HCT116 (cell line): Measurements from ENCODE around the gene DAGLA. TPM values are rescaled to one million over a fixed set of nuclear protein-coding genes. Genes with fewer than 3 reads are reported as not detected.

Experiments used
- ATAC-seq: fragments of 200-7000 bp; cut with Tn5 transposase; 2 replicates; pipeline ENCODE4 v1.9.1; 2020; ENCODE audit warnings: mild to moderate bottlenecking, moderate library complexity
- BruUV-seq: library from RNA; stranded (reverse); fragments of 400-500 nt; replicated peaks from 2 replicates; lab custom pipeline; 2021; lab: Mats Ljungman, UMichigan
- CTCF ChIA-PET: fragments of 300-600 bp; sonication (Branson Sonifier 250); formaldehyde crosslinking; loops from one replicate; lab custom pipeline; 2021; ENCODE audit warnings: antibody characterized with exemption; lab: Charles Lee
- POLR2A ChIA-PET: fragments of 300-600, 350-600 bp; sonication (Branson Sonifier 250); formaldehyde crosslinking; loops from one replicate; lab custom pipeline; 2021; ENCODE audit warnings: antibody characterized with exemption; lab: Charles Lee
- RAD21 ChIA-PET, 2 experiments: fragments of 300-600 bp; sonication (Branson Sonifier 250); formaldehyde crosslinking; loops; one replicate each; lab custom pipeline; 2023; ENCODE audit warnings: low total read pairs in 2 of 2; ENCODE audit not compliant: uncharacterized antibody in 2 of 2, unreplicated experiment in 2 of 2, low non-redundant PET in 1 of 2; lab: Charles Lee
- DNase-seq: peaks from one replicate; pipeline ENCODE4 v3.0.0-alpha.2; 2010; ENCODE audit warnings: low read depth, low spot score
- H2AFZ ChIP-seq: fragments of 200-600 bp; shearing (Covaris generic), sonication (generic); 2 replicates; pipeline ENCODE4 v1.6.1; 2017; ENCODE audit warnings: low read depth, mixed run types, mixed read lengths, antibody characterized with exemption, low read length; ENCODE audit not compliant: poor library complexity, severe bottlenecking
- H3K27ac ChIP-seq: 2 replicates; pipeline ENCODE4 v1.5.1; 2012; ENCODE audit warnings: low read depth, low read length
- H3K27me3 ChIP-seq: fragments of 200-600 bp; sonication (generic); 2 replicates; pipeline ENCODE4 v1.6.1; 2016; ENCODE audit warnings: mixed run types, low read length, mixed read lengths; ENCODE audit not compliant: insufficient read depth
- H3K36me3 ChIP-seq, 2 experiments: fragments of 200-500 bp in 1 of 2; fragments of 200-600 bp in 1 of 2; sonication (Bioruptor generic) in 1 of 2; sonication (generic) in 1 of 2; 2 replicates each; pipeline versions ENCODE4 v1.5.1 to v1.6.1; 2014 to 2016; ENCODE audit warnings: low read length in 2 of 2, inconsistent platforms in 1 of 2, mixed read lengths in 1 of 2, mixed run types in 1 of 2; ENCODE audit not compliant: insufficient read depth in 2 of 2, control insufficient read depth in 1 of 2
- H3K4me1 ChIP-seq, 2 experiments: fragments of 200-600 bp in 1 of 2; sonication (generic) in 1 of 2; 2 replicates each; pipeline versions ENCODE4 v1.5.1 to v1.6.1; 2012 to 2017; ENCODE audit warnings: low read length in 2 of 2, inconsistent platforms in 1 of 2, mild to moderate bottlenecking in 1 of 2, mixed read lengths in 1 of 2, mixed run types in 1 of 2, moderate library complexity in 1 of 2; ENCODE audit not compliant: insufficient read depth in 2 of 2, control insufficient read depth in 1 of 2
- H3K4me2 ChIP-seq: fragments of 200-600 bp; sonication (generic); 2 replicates; pipeline ENCODE4 v1.6.1; 2017; ENCODE audit warnings: mixed run types, low read length, mixed read lengths
- H3K4me3 ChIP-seq, 2 experiments: fragments of 200-600 bp in 1 of 2; sonication (generic) in 1 of 2; replicated peaks in 1 of 2; 2 replicates each; pipeline ENCODE4 v1.5.1; 2011 to 2016; ENCODE audit warnings: low read length in 2 of 2, control low read depth in 1 of 2, low read depth in 1 of 2, mild to moderate bottlenecking in 1 of 2, mixed read lengths in 1 of 2, mixed run types in 1 of 2
- H3K79me2 ChIP-seq: fragments of 200-600 bp; sonication (generic); 2 replicates; pipeline ENCODE4 v1.6.1; 2017; ENCODE audit warnings: mild to moderate bottlenecking, mixed run types, low read length, moderate library complexity, mixed read lengths; ENCODE audit not compliant: insufficient read depth
- H3K9ac ChIP-seq: fragments of 200-600 bp; sonication (generic); 2 replicates; pipeline ENCODE4 v1.6.1; 2016; ENCODE audit warnings: low read length, mixed read lengths
- H3K9me2 ChIP-seq: fragments of 200-600 bp; sonication (generic), shearing (Covaris generic); 2 replicates; pipeline ENCODE4 v1.6.1; 2017; ENCODE audit warnings: mixed run types, mild to moderate bottlenecking, moderate library complexity; ENCODE audit not compliant: insufficient read depth
- H3K9me3 ChIP-seq, 2 experiments: fragments of 200-500 bp in 1 of 2; fragments of 200-600 bp in 1 of 2; sonication (Bioruptor generic) in 1 of 2; sonication (generic) in 1 of 2; 2 replicates each; pipeline ENCODE4 v1.6.1; 2014 to 2017; ENCODE audit warnings: low read length in 2 of 2, mixed read lengths in 2 of 2, inconsistent platforms in 1 of 2, low read depth in 1 of 2, mild to moderate bottlenecking in 1 of 2, mixed run types in 1 of 2, moderate library complexity in 1 of 2; ENCODE audit not compliant: control insufficient read depth in 1 of 2, insufficient read depth in 1 of 2
- H4K20me1 ChIP-seq: fragments of 200-600 bp; sonication (generic), shearing (Covaris generic); 2 replicates; pipeline ENCODE4 v1.6.1; 2017; ENCODE audit warnings: mixed run types, mild to moderate bottlenecking, moderate library complexity; ENCODE audit not compliant: insufficient read depth
- ATF3 ChIP-seq: IDR thresholded peaks from 2 replicates; pipeline ENCODE4 v1.6.1; 2012
- CBX3 ChIP-seq: IDR thresholded peaks from 2 replicates; pipeline ENCODE4 v1.6.1; 2012; ENCODE audit warnings: low read depth
- CTCF ChIP-seq, 3 experiments: fragments of 200-600 bp in 1 of 3; sonication (generic) in 1 of 3; IDR thresholded peaks in 2 of 3; conservative IDR thresholded peaks in 1 of 3; 2 replicates each; pipeline ENCODE4 v1.5.1; 2012 to 2017; ENCODE audit warnings: low read depth in 2 of 3, low read length in 2 of 3, antibody characterized with exemption in 1 of 3, borderline replicate concordance in 1 of 3, control low read depth in 1 of 3, mild to moderate bottlenecking in 1 of 3, mixed read lengths in 1 of 3, mixed run types in 1 of 3, moderate library complexity in 1 of 3; ENCODE audit not compliant: insufficient read depth in 1 of 3
- EGR1 ChIP-seq: IDR thresholded peaks from 2 replicates; pipeline ENCODE4 v1.6.1; 2012; ENCODE audit warnings: low read depth
- ELF1 ChIP-seq: IDR thresholded peaks from 2 replicates; pipeline ENCODE4 v1.6.1; 2012; ENCODE audit warnings: low read depth, borderline replicate concordance
- POLR2A ChIP-seq: IDR thresholded peaks from 2 replicates; pipeline ENCODE4 v1.7.0; 2011; ENCODE audit warnings: borderline replicate concordance; ENCODE audit not compliant: insufficient read depth, insufficient read length; ENCODE audit errors: extremely low read depth
- SRF ChIP-seq: IDR thresholded peaks from 2 replicates; pipeline ENCODE4 v1.6.1; 2012; ENCODE audit warnings: low read depth
- TCF7L2 ChIP-seq: IDR thresholded peaks from 2 replicates; pipeline ENCODE4 v1.7.0; 2011; ENCODE audit warnings: borderline replicate concordance, inconsistent platforms; ENCODE audit not compliant: insufficient read depth, insufficient read length; ENCODE audit errors: extremely low read depth
- ZNF274 ChIP-seq: fragments of 200-500 bp; sonication (Bioruptor generic); IDR thresholded peaks from 2 replicates; pipeline ENCODE4 v1.6.1; 2014; ENCODE audit warnings: mild to moderate bottlenecking, low read depth, low read length, inconsistent platforms
- intact Hi-C: fragments of 100-400 bp; cut with micrococcal nuclease; formaldehyde crosslinking; loops from 2 replicates; pipeline ENCODE4 v1.10.0; 2022
- total RNA-seq: library from RNA; stranded (reverse); gene quantifications from one replicate; pipeline ENCODE4 v1.2.1, GENCODE V29; 2021; ENCODE audit not compliant: unreplicated experiment
- TF ChIP-seq, protein P1 (sequence below): IDR thresholded peaks from 2 replicates; pipeline ENCODE4 v1.6.1; 2012; ENCODE audit warnings: low read depth

DAGLA gene
- total RNA-seq, 1 experiment from 2014 or later, result 2.7 TPM

GRCh38 chr11:61775106-61775505, 94.9 kb downstream of the DAGLA start:
- no peak overlapping the region for H2AFZ ChIP-seq
- H4K20me1 ChIP-seq, result no peaks in the 10 kb centered on the region
- RAD21 ChIA-PET, result no interaction called here
- H3K4me3 ChIP-seq, result no peak overlapping the region
- no peaks in the 10 kb centered on the region for H3K9me2 ChIP-seq
- H3K4me2 ChIP-seq, result no peak overlapping the region
- no peak overlapping the region for H3K9ac ChIP-seq
- intact Hi-C loops, result no loop called here
- no TSS peak for BruUV-seq
- ATAC-seq (no peak), DNase-seq (no peak)
- H3K9me3 ChIP-seq, result no peaks in the 10 kb centered on the region
- no peak for TF ChIP-seq SRF
- TF ChIP-seq TCF7L2, result no peak
- TF ChIP-seq ATF3, result no peak
- TF ChIP-seq ELF1, result no peak
- TF ChIP-seq ZNF274, result no peak
- peaks cover 0 to 7% of the 10 kb centered on the region in 2 experiments; a peak in 1 of 4 replicates for H3K36me3 ChIP-seq
- POLR2A ChIA-PET, result no interaction called here
- no peaks in the 10 kb centered on the region for H3K79me2 ChIP-seq
- no peak overlapping the region for H3K27ac ChIP-seq
- H3K4me1 ChIP-seq, result peaks cover 10 to 12% of the 10 kb centered on the region in 2 experiments
- H3K27me3 ChIP-seq, result no peaks in the 10 kb centered on the region
- CTCF ChIA-PET, result interaction anchor here (1.3 to 1.4 kb wide), 2 partner anchors 13 to 28 kb away, joined by 5 to 6 read pairs; no protein-coding TSS in a partner anchor

DNA sequence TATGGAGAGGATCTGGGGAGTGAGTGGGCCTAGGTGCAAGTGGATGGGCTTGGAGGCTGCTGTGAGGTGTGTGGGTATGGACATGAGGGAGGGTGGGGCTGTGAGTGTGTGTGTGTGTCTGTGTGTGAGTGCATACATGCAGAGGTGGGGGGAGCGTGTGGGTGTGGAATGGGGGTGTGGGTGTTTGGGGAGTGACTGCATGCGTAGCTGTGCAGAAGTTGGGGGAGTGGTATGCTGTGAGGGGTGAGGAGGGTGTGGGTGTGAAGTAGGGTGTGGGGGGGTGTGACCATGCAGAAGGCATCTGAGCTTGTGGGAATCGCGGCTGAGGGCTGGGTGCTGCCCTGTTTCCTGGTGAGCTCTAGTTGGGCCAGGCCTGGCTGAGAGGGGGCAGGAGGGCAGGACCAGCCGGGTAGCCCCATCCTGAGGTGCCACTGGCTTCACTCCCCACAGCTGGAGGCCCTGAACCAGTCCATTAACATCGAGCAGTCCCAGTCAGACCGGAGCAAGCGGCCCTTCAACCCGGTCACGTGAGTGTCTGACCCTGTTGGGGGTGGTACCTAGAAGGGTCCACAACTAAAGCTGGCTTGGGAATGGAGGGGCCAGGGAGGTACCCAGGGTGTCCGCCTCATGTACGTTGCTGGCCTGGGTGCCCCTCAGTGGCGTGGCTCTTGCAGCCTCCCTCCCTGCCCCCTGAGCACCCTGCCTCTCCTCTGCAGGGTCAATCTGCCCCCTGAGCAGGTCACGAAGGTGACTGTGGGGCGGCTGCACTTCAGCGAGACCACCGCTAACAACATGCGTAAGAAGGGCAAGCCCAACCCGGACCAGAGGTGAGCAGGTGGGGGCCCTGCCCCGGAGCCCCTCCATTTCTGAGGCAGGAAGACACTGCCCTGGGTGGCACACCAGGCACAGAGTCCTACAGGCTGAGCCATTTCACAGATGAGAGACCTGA, 95.7 kb downstream of the DAGLA start:
- Histone ChIP-seq H3K79me2 (no peaks in the 10 kb centered on the region), H3K4me1 (peaks cover 10 to 12% of the 10 kb centered on the region in 2 experiments), H3K9me3 (no peaks in the 10 kb centered on the region), H2AFZ (no peak overlapping the region), H3K9me2 (no peaks in the 10 kb centered on the region), H3K4me2 (no peak overlapping the region), H3K4me3 (no peak overlapping the region), H3K36me3 (peaks cover 3 to 7% of the 10 kb centered on the region in 2 experiments; a peak in 1 of 4 replicates), H3K27ac (no peak overlapping the region), H4K20me1 (no peaks in the 10 kb centered on the region), H3K9ac (no peak overlapping the region), H3K27me3 (no peaks in the 10 kb centered on the region)
- ChIA-PET RAD21 (no interaction called here), CTCF (interaction anchor here (1.3 to 1.4 kb wide), 2 partner anchors 12 to 28 kb away, joined by 5 to 6 read pairs; no protein-coding TSS in a partner anchor), POLR2A (no interaction called here)
- no TSS peak for BruUV-seq
- intact Hi-C loops, result loop anchor here (1.0 kb wide), 2 partner anchors 24 to 29 kb away; partner anchors contain the start of gene MYRF
- ATAC-seq, result peak; percentile 15; the same call in 1 of the 2 replicates
- DNase-seq, result no peak
- no peak for TF ChIP-seq SRF
- TF ChIP-seq POLR2A, result no peak
- TF ChIP-seq, protein P1, sequence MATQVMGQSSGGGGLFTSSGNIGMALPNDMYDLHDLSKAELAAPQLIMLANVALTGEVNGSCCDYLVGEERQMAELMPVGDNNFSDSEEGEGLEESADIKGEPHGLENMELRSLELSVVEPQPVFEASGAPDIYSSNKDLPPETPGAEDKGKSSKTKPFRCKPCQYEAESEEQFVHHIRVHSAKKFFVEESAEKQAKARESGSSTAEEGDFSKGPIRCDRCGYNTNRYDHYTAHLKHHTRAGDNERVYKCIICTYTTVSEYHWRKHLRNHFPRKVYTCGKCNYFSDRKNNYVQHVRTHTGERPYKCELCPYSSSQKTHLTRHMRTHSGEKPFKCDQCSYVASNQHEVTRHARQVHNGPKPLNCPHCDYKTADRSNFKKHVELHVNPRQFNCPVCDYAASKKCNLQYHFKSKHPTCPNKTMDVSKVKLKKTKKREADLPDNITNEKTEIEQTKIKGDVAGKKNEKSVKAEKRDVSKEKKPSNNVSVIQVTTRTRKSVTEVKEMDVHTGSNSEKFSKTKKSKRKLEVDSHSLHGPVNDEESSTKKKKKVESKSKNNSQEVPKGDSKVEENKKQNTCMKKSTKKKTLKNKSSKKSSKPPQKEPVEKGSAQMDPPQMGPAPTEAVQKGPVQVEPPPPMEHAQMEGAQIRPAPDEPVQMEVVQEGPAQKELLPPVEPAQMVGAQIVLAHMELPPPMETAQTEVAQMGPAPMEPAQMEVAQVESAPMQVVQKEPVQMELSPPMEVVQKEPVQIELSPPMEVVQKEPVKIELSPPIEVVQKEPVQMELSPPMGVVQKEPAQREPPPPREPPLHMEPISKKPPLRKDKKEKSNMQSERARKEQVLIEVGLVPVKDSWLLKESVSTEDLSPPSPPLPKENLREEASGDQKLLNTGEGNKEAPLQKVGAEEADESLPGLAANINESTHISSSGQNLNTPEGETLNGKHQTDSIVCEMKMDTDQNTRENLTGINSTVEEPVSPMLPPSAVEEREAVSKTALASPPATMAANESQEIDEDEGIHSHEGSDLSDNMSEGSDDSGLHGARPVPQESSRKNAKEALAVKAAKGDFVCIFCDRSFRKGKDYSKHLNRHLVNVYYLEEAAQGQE, result no peak
- no peak for TF ChIP-seq CTCF (IDR thresholded peaks at IDR 0.05 in 2 of 3, conservative IDR thresholded peaks at IDR 0.05 in 1 of 3; ENCODE audit: borderline replicate concordance in 1 of 3, insufficient read depth in 1 of 3, low read depth in 2 of 3, low read length in 2 of 3)
- TF ChIP-seq CBX3, result no peak
- no peak for TF ChIP-seq EGR1
- TF ChIP-seq ATF3, result no peak
- no peak for TF ChIP-seq ELF1
- no peak for TF ChIP-seq TCF7L2
